IgD-negative memory B cell (primary cell): ENCODE measurements around the gene ZNF318. TPM values are rescaled to one million over a fixed set of nuclear protein-coding genes. Genes with fewer than 3 reads are reported as not detected.
A peak's percentile ranks its signal among the peaks of the same experiment; 100 is the strongest.

ENCODE experiments used
- H3K27ac Mint-ChIP-seq, 3 donors: one replicate each; pipeline ENCODE4 v1.8.0; 2020 to 2022; ENCODE audit warnings: mild to moderate bottlenecking in 3 of 3, mixed read lengths in 3 of 3, moderate library complexity in 1 of 3
- H3K27me3 Mint-ChIP-seq: one replicate; pipeline ENCODE4 v1.8.0; 2021; ENCODE audit warnings: mixed read lengths
- H3K36me3 Mint-ChIP-seq: one replicate; pipeline ENCODE4 v1.8.0; 2020; ENCODE audit warnings: mild to moderate bottlenecking, mixed read lengths
- H3K4me1 Mint-ChIP-seq, 3 donors: one replicate each; pipeline ENCODE4 v1.8.0; 2020 to 2022; ENCODE audit warnings: mixed read lengths in 3 of 3, mild to moderate bottlenecking in 1 of 3
- H3K4me3 Mint-ChIP-seq, 4 donors: one replicate each; pipeline ENCODE4 v1.8.0; 2020 to 2022; ENCODE audit warnings: mild to moderate bottlenecking in 4 of 4, mixed read lengths in 4 of 4, moderate library complexity in 3 of 4
- H3K9me3 Mint-ChIP-seq, 3 donors: one replicate each; pipeline ENCODE4 v1.8.0; 2020 to 2021; ENCODE audit warnings: mixed read lengths in 3 of 3, mild to moderate bottlenecking in 1 of 3
- polyA plus RNA-seq: library from polyadenylated mRNA; unstranded; fragments of 300-500 nt; fragmentation: Illumina TruSeq; gene quantifications from one replicate; pipeline ENCODE4 v1.2.3, GENCODE V29; 2021

ZNF318 gene
- polyA plus RNA-seq, 1 donor from 2014 or later: 10.7 TPM

GRCh38 chr6:43292763-43293318 is 76.6 kb downstream of the ZNF318 start:
- Mint-ChIP-seq H3K9me3 (peaks cover 0 to 2% (median 0%) of the 10 kb centered on the region in 3 donors), H3K4me1 (no peaks in the 10 kb centered on the region), H3K4me3 (no peak overlapping the region), H3K27ac (no peak overlapping the region), H3K36me3 (no peaks in the 10 kb centered on the region), H3K27me3 (peaks cover 4% of the 10 kb centered on the region)

GRCh38 chr6:43292341-43292740 is 77.1 kb downstream of the ZNF318 start:
- no peak overlapping the region for H3K4me3 Mint-ChIP-seq
- peaks cover 0 to 2% (median 0%) of the 10 kb centered on the region in 3 donors for H3K9me3 Mint-ChIP-seq
- no peaks in the 10 kb centered on the region for H3K4me1 Mint-ChIP-seq
- H3K27ac Mint-ChIP-seq: no peak overlapping the region
- H3K36me3 Mint-ChIP-seq: no peaks in the 10 kb centered on the region
- peaks cover 4% of the 10 kb centered on the region for H3K27me3 Mint-ChIP-seq

GRCh38 chr6:43291708-43292107 is 77.7 kb downstream of the ZNF318 start:
- Mint-ChIP-seq H3K9me3 (peaks cover 0 to 2% (median 0%) of the 10 kb centered on the region in 3 donors), H3K27ac (no peak overlapping the region), H3K4me1 (no peaks in the 10 kb centered on the region), H3K4me3 (no peak overlapping the region), H3K36me3 (no peaks in the 10 kb centered on the region), H3K27me3 (peaks cover 4% of the 10 kb centered on the region)

- peaks cover 10% of the 10 kb centered on the region for H3K27me3 Mint-ChIP-seq
- no peaks in the 10 kb centered on the region for H3K4me1 Mint-ChIP-seq
- H3K9me3 Mint-ChIP-seq: no peaks in the 10 kb centered on the region
- no peak overlapping the region for H3K27ac Mint-ChIP-seq
- no peak overlapping the region for H3K4me3 Mint-ChIP-seq
- H3K36me3 Mint-ChIP-seq: no peaks in the 10 kb centered on the region
These were observed 78.5 kb downstream of the ZNF318 start for GRCh38 chr6:43290905-43291355.

- Mint-ChIP-seq H3K4me3 (no peak overlapping the region), H3K36me3 (no peaks in the 10 kb centered on the region), H3K4me1 (no peaks in the 10 kb centered on the region), H3K27ac (peak overlapping the region in 1 of 3 donors; percentile 2), H3K9me3 (no peaks in the 10 kb centered on the region), H3K27me3 (peaks cover 15% of the 10 kb centered on the region)
These were observed 79.0 kb downstream of the ZNF318 start for GRCh38 chr6:43290339-43290904.

GRCh38 chr6:43287717-43288679 is 81.4 kb downstream of the ZNF318 start:
- no peaks in the 10 kb centered on the region for H3K9me3 Mint-ChIP-seq
- H3K36me3 Mint-ChIP-seq: no peaks in the 10 kb centered on the region
- H3K27ac Mint-ChIP-seq: peak overlapping the region in 1 of 3 donors; percentile 26
- no peak overlapping the region for H3K4me3 Mint-ChIP-seq
- peaks cover 17% of the 10 kb centered on the region for H3K27me3 Mint-ChIP-seq
- H3K4me1 Mint-ChIP-seq: no peaks in the 10 kb centered on the region

- Mint-ChIP-seq H3K9me3 (no peaks in the 10 kb centered on the region), H3K4me1 (peaks cover 0 to 1% (median 0%) of the 10 kb centered on the region in 3 donors), H3K27me3 (peaks cover 15% of the 10 kb centered on the region), H3K36me3 (no peaks in the 10 kb centered on the region), H3K27ac (no peak overlapping the region), H3K4me3 (no peak overlapping the region)
These were observed 82.3 kb downstream of the ZNF318 start for GRCh38 chr6:43286980-43287716.

GRCh38 chr6:43286456-43286979 is 82.9 kb downstream of the ZNF318 start:
- no peak overlapping the region for H3K27ac Mint-ChIP-seq
- H3K4me1 Mint-ChIP-seq: peaks cover 0 to 1% (median 0%) of the 10 kb centered on the region in 3 donors
- H3K4me3 Mint-ChIP-seq: no peak overlapping the region
- H3K36me3 Mint-ChIP-seq: no peaks in the 10 kb centered on the region
- H3K27me3 Mint-ChIP-seq: peaks cover 21% of the 10 kb centered on the region
- no peaks in the 10 kb centered on the region for H3K9me3 Mint-ChIP-seq

Other genes with a start within 250 kb of the ZNF318 start
- 5.0 TPM for gene SRF, start 198.4 kb downstream of the ZNF318 start, polyA plus RNA-seq
- 13.1 TPM for gene CUL9, start 187.5 kb downstream of the ZNF318 start, polyA plus RNA-seq
- gene DNPH1, start 140.2 kb downstream of the ZNF318 start, polyA plus RNA-seq: 125 TPM
- 0.04 TPM for gene TTBK1, start 126.2 kb downstream of the ZNF318 start, polyA plus RNA-seq
- gene SLC22A7, start 71.4 kb downstream of the ZNF318 start, polyA plus RNA-seq: not detected
- 2.9 TPM for gene CRIP3, start 60.8 kb downstream of the ZNF318 start, polyA plus RNA-seq
- 13.4 TPM for gene ABCC10, start 57.9 kb upstream of the ZNF318 start, polyA plus RNA-seq
- gene DLK2, start 85.9 kb upstream of the ZNF318 start, polyA plus RNA-seq: not detected
- 9.2 TPM for gene TJAP1, start 107.9 kb upstream of the ZNF318 start, polyA plus RNA-seq
- gene LRRC73, start 140.7 kb upstream of the ZNF318 start, polyA plus RNA-seq: not detected
- 87.2 TPM for gene YIPF3, start 147.3 kb upstream of the ZNF318 start, polyA plus RNA-seq
- 19.6 TPM for gene POLR1C, start 147.4 kb upstream of the ZNF318 start, polyA plus RNA-seq
- gene XPO5, start 206.4 kb upstream of the ZNF318 start, polyA plus RNA-seq: 7.7 TPM
- 30.6 TPM for gene POLH, start 206.5 kb upstream of the ZNF318 start, polyA plus RNA-seq